GM19099 (cell line): ENCODE results near the gene TMEM52.

Source experiments
- POLR2A ChIP-seq: IDR thresholded peaks from 3 replicates; pipeline ENCODE4 v1.6.1; 2011; ENCODE audit warnings: low read depth; ENCODE audit not compliant: insufficient read length; ENCODE audit errors: extremely low read depth

The TMEM52 gene

DNA sequence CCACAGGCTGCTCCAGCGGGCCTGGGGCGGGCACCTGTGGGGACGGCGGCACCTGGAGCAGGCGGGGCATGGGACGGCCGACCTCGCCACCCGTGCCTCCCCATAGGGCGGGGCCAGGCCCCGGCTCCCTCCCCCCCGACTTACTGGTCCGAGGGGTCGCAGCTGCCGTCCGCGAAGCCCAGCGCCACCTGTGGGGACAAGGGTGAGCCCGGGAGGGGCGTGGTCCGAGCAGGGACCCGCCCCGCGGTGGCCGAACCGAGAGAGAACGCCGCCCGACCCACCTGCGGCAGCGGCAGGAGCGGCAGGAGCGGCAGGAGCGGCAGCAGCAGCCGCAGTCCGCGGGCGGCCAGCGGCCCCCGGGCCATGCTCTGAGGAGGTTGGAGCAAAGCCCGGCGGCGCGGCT lies at the start of gene TMEM52:
TMEM52 (minus strand) TSS at position 379 of the 403 bp plus-strand sequence; CDS start at position 365, 14 bp downstream.
- TF ChIP-seq POLR2A: peak; percentile 23

- no peak for TF ChIP-seq POLR2A
Observed at GRCh38 chr1:1967879-1968278, 48.8 kb upstream of the TMEM52 start.

- no peak for TF ChIP-seq POLR2A
Observed at GRCh38 chr1:1967151-1967550, 48.1 kb upstream of the TMEM52 start.

- TF ChIP-seq POLR2A: no peak
Observed at GRCh38 chr1:1966071-1966740, 47.1 kb upstream of the TMEM52 start.

- no peak for TF ChIP-seq POLR2A
Observed at GRCh38 chr1:1965546-1965945, 46.5 kb upstream of the TMEM52 start.

DNA sequence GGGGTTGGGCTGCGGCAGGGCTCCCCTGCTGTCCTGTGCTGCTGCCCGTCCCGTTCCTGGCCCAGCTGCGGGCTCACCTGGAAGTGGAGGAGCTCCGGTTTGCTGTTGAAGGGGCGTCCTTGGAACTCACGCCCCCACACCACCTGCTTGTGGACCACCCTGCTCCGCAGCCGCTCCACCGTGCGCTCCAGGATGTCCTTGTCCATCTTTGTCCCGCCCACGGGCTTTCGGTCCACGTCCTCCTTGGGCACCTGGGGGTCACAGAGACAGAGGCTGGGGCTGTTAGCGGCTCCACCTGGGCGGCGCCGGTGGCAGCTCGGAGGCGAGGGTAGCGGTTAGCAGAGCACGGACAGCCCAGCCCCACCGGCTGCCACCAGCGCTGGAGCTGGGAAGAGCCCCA lies 45.7 kb upstream of the TMEM52 start:
- TF ChIP-seq POLR2A: no peak

DNA sequence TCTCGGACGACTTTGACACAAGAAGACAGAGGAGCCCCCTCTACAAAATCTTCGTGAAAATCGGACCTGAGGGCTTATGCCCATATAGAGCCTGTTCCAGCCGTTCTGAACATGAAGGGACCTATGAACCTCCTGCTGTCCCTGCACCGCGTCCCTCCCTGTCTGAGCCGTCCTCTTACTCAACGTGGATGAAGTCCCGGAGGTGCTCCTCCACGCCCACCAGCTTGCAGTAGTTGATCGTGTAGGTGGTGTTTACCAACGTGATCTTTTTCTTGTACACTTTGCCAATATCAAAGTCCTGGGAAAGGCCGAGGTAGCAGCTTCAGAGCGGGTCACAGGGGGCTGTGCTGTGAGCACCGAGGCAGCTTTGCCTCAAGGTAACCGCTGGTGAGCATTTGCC lies 44.5 kb upstream of the TMEM52 start:
- no peak for TF ChIP-seq POLR2A

DNA sequence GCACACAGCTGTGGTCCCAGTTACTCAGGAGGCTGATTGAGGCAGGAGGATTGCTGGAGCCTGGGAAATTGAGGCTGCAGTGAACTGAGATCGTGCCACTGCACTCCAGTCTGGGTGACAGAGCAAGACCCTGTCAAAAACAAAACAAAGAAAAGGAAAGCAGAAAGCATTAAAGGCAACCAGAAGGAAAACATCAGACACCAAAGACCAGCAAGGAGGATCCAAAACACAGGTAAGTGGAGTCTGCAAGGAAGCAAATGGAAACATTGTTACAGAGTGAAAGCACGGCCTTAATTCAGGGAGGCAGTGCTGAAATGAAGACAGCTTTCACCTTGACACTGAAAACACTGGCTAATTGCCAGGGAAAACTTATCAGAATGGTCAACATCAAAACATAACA lies 43.7 kb upstream of the TMEM52 start:
- no peak for TF ChIP-seq POLR2A

GRCh38 chr1:1960480-1961196 lies 41.6 kb upstream of the TMEM52 start:
- no peak for TF ChIP-seq POLR2A

DNA sequence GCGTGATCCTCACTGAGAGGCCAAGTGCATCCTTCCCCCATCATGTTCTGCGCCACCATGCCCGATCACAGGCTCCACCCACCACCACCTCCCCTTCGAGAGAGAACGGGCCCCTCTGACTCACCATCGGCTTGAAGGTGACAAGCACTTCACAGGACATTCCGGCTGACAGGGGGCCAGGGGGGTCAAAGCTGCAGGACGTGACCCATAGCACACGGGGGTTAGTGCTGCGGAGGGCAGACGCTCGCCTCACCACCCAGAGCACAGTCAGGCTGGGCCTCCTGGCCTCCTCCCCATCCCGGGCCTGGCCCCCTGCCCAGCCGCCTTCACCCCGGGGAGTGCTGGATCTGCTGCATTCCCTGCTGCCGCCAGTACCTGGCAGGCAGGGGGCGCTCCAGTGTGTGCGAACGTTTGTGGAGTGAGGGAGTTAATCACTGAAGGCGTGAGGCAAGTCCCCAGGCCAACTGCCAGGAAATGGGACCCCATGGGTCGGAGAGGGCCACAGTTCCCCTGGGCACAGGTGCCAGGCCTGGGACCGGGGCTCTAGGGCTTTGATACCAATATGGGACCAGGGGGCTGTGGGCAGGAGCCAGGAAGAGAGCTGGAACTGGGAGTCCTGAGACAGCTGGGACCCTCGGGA lies 40.9 kb upstream of the TMEM52 start:
- no peak for TF ChIP-seq POLR2A

DNA sequence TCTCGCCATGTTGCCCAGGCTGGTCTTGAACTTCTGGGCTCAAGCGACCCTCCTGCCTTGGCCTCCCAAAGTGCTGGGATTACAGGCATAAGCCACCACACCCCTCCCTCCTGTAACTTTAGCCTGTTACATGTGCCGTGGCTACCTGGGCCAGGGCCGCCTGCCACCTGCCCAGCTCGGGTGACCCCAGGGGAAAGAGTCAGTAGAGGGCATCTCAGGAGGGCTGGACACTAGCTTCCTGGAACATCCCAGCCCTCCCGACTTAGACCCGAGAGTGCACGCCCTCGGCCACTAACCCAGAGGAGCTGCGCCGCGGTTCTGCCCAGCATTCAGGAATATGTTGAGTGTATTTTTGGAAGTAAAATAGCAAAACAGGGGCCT lies 40.4 kb upstream of the TMEM52 start:
- no peak for TF ChIP-seq POLR2A

GRCh38 chr1:1958071-1958541 lies 39.0 kb upstream of the TMEM52 start:
- no peak for TF ChIP-seq POLR2A

DNA sequence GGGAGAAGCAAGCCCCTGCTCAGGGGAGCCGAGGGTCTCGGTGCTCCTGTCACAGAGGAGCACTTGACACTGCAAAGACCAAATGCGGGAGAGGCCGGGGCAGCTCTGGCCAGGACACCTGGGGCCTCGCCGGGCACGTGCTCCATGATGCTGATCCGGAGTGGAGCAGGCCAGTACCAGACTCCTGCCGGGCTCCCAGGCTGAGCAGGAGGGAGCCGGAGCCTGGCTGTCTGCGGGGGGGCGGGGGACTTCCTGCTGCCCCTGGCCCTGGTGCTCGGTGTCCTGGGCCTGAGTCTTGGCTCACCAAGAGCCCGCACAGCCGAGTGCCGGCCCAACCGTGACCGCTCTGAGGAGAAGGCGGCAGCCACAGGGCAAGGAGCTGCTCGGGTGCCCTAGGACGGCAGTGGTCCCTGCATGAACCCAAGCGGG lies 38.5 kb upstream of the TMEM52 start:
- no peak for TF ChIP-seq POLR2A

DNA sequence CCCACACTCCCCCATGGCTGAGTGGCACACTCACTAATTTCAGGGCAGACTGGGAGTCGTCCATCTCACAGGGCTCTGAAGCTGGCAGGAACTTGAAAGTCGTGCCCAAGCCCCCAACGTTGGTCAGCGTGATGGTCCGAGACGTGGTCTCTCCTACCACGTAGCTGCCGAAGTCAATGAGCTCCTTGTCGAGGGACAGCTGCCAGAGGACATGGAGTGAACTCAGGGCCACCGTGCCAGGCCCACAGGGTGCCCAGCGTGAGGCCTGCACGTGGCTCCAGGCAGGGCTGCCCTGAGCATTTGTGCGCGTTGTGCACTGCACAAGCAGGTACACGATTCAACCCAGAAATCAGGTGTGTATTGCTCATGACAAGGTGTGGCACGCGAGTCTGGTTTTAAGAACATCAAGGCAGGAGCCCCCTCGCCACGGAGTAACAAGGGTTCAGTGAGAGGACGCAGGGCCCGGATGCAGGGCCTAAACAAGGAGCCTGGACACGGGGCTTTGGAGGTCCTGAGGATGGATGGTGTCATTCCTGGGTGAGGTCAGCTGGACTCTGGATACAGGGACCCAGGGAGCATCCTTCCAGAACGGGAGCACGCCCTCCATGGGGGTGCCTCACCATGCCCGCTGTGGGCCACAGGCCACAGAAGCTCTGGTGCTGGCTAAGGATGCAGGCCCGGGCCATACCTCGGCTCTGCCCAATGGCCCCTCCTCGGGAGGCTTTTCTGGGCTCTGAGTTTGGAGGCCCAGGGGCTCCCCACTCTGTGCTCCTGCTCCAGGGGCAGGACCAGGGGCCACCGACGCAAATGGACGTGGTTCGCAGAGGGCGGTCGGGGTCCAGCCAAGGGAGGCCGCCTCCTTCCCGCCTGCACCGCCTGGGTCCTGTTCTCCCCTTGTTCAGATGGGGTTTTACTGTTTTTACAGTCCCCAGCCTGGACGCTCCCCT lies 37.8 kb upstream of the TMEM52 start:
- TF ChIP-seq POLR2A: no peak

DNA sequence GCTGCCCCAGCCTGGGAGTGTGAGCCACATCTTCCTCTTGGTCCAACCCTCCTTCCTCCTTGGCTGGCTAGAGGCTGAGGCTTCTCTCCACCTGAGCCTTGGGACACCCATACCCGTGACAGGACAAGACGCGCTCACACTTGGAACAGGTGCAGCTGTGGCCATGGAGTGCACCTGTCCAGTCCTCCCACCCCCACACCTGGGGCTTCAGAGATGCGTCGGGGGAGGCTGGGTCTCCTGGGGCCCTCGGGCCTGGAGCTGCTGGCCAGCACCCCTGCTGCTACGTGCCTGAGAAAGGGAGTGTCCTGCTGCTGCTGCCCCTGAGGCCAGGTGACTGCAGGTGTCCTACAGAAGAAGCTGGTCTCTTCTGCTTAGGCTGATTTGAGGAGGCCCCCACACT lies 37.0 kb upstream of the TMEM52 start:
- TF ChIP-seq POLR2A: no peak
